Measurements from ENCODE around the gene MAGEB17.
A peak's percentile ranks its signal among the peaks of the same experiment; 100 is the strongest.

GRCh38 chrX:16123222-16123786 is 44.0 kb upstream of the MAGEB17 start, which contains the start of gene GRPR:
- peak; percentile 24 to 57 (median 45) for TF ChIP-seq CTCF (IDR thresholded peaks at IDR 0.05)
- TF ChIP-seq POLR2A (IDR thresholded peaks at IDR 0.05), result no peak

Data from testis (tissue), 2 donors.